CD14-positive monocyte (primary cell): ENCODE measurements around the gene MYO3B. TPM values are rescaled to one million over a fixed set of nuclear protein-coding genes. Genes with fewer than 3 reads are reported as not detected.

Source experiments
- DNase-seq, 3 donors: peaks; one replicate each; pipeline ENCODE4 v3.0.0-alpha.2; 2011 to 2022
- H2AFZ ChIP-seq: 2 replicates; pipeline ENCODE4 v1.6.0; 2012; ENCODE audit warnings: mild to moderate bottlenecking, low read depth, low read length, inconsistent platforms; ENCODE audit not compliant: insufficient read depth, poor library complexity, severe bottlenecking
- H3K27ac ChIP-seq, 2 donors: 1 replicate in 1 of 2; 2 replicates in 1 of 2; pipeline ENCODE4 v1.5.1; 2012 to 2013; ENCODE audit warnings: low read length in 2 of 2, control low read depth in 1 of 2, inconsistent platforms in 1 of 2, low read depth in 1 of 2, mild to moderate bottlenecking in 1 of 2
- H3K27me3 ChIP-seq, 2 donors: one replicate each; pipeline versions ENCODE4 v1.6.0 to v1.6.1; 2011 to 2013; ENCODE audit warnings: low read length in 2 of 2; ENCODE audit not compliant: control insufficient read depth in 2 of 2, insufficient read depth in 2 of 2
- H3K36me3 ChIP-seq, 2 donors: replicated peaks in 1 of 2; 1 replicate in 1 of 2; 2 replicates in 1 of 2; pipeline versions ENCODE4 v1.5.1 to v1.6.1; 2012 to 2013; ENCODE audit warnings: low read length in 2 of 2, control low read depth in 1 of 2, inconsistent platforms in 1 of 2, mild to moderate bottlenecking in 1 of 2; ENCODE audit not compliant: insufficient read depth in 2 of 2, control insufficient read depth in 1 of 2
- H3K4me1 ChIP-seq, 2 donors: 1 replicate in 1 of 2; 2 replicates in 1 of 2; pipeline versions ENCODE4 v1.5.1 to v1.6.1; 2012 to 2013; ENCODE audit warnings: low read length in 2 of 2, control low read depth in 1 of 2, inconsistent platforms in 1 of 2, mild to moderate bottlenecking in 1 of 2, moderate library complexity in 1 of 2; ENCODE audit not compliant: insufficient read depth in 2 of 2, control insufficient read depth in 1 of 2
- H3K4me2 ChIP-seq: replicated peaks from 2 replicates; pipeline ENCODE3; 2012; ENCODE audit warnings: low read length, moderate library complexity, mild to moderate bottlenecking; ENCODE audit not compliant: poor library complexity, severe bottlenecking; ENCODE audit errors: extremely low read depth
- H3K4me3 ChIP-seq, 3 experiments: fragments of 200-600 bp in 1 of 3; sonication (generic) in 1 of 3; replicated peaks in 1 of 3; 1 replicate in 2 of 3; 2 replicates in 1 of 3; pipeline ENCODE4 v1.5.1; 2011 to 2013; ENCODE audit warnings: low read length in 3 of 3, mild to moderate bottlenecking in 3 of 3, control low read depth in 2 of 3, low read depth in 2 of 3, inconsistent platforms in 1 of 3, moderate library complexity in 1 of 3
- H3K79me2 ChIP-seq: 2 replicates; pipeline ENCODE4 v1.6.0; 2012; ENCODE audit warnings: mild to moderate bottlenecking, control low read depth, inconsistent platforms, low read length, moderate library complexity; ENCODE audit not compliant: insufficient read depth
- H3K9ac ChIP-seq: 2 replicates; pipeline ENCODE4 v1.6.0; 2017; ENCODE audit warnings: low read length, mild to moderate bottlenecking; ENCODE audit not compliant: insufficient read depth, poor library complexity, severe bottlenecking
- H3K9me3 ChIP-seq, 2 donors: replicated peaks in 1 of 2; 1 replicate in 1 of 2; 2 replicates in 1 of 2; pipeline versions ENCODE4 v1.5.1 to v1.6.1; 2012 to 2013; ENCODE audit warnings: low read length in 2 of 2, control low read depth in 1 of 2; ENCODE audit not compliant: control insufficient read depth in 1 of 2, insufficient read depth in 1 of 2
- H4K20me1 ChIP-seq: 2 replicates; pipeline ENCODE4 v1.6.0; 2012; ENCODE audit warnings: mild to moderate bottlenecking, low read length, control low read depth, moderate library complexity; ENCODE audit not compliant: insufficient read depth
- H3K27ac Mint-ChIP-seq, 7 donors: one replicate each; pipeline ENCODE4 v1.8.0; 2020; ENCODE audit warnings: mild to moderate bottlenecking in 7 of 7, mixed read lengths in 7 of 7, moderate library complexity in 6 of 7, inconsistent platforms in 2 of 7
- H3K27me3 Mint-ChIP-seq, 3 donors: one replicate each; pipeline ENCODE4 v1.8.0; 2021 to 2022; ENCODE audit warnings: low read depth in 3 of 3, mild to moderate bottlenecking in 3 of 3, mixed read lengths in 3 of 3, moderate library complexity in 3 of 3, inconsistent platforms in 1 of 3
- H3K36me3 Mint-ChIP-seq, 2 donors: one replicate each; pipeline ENCODE4 v1.8.0; 2020; ENCODE audit warnings: mixed read lengths in 2 of 2, inconsistent platforms in 1 of 2, mild to moderate bottlenecking in 1 of 2
- H3K4me1 Mint-ChIP-seq: one replicate; pipeline ENCODE4 v1.8.0; 2020; ENCODE audit warnings: mild to moderate bottlenecking, mixed read lengths
- H3K4me3 Mint-ChIP-seq, 2 donors: one replicate each; pipeline ENCODE4 v1.8.0; 2020; ENCODE audit warnings: mild to moderate bottlenecking in 2 of 2, mixed read lengths in 2 of 2, moderate library complexity in 1 of 2
- H3K9me3 Mint-ChIP-seq, 7 donors: one replicate each; pipeline ENCODE4 v1.8.0; 2020 to 2022; ENCODE audit warnings: mixed read lengths in 7 of 7, mild to moderate bottlenecking in 6 of 7, moderate library complexity in 6 of 7, inconsistent platforms in 2 of 7
- CTCF ChIP-seq: fragments of 200-600 bp; IDR thresholded peaks from one replicate; pipeline ENCODE4 v1.8.0; 2022; ENCODE audit warnings: antibody characterized with exemption, mild to moderate bottlenecking
- WGBS: methylation state at CpG from one replicate; pipeline ENCODE4 v1.1.5; 2013; ENCODE audit warnings: missing lambda C conversion rate; ENCODE audit not compliant: insufficient coverage; 5-methylcytosine and 5-hydroxymethylcytosine counted together
- intact Hi-C, 2 donors: fragments of 100-400 bp; cut with micrococcal nuclease; formaldehyde crosslinking; loops; one replicate each; pipeline versions ENCODE4 v1.15.0 to v1.15.1; 2023
- polyA plus RNA-seq, 3 donors: library from polyadenylated mRNA; depleted of rRNA in 1 of 3; unstranded in 2 of 3; stranded (reverse) in 1 of 3; fragments of 300-500 nt in 2 of 3; fragments of >200 nt in 1 of 3; fragmentation: Illumina TruSeq in 2 of 3; gene quantifications; 1 replicate in 2 of 3; 2 replicates in 1 of 3; pipeline ENCODE4 v1.2.3, GENCODE V29; 2012 to 2021

MYO3B gene
- polyA plus RNA-seq, 3 donors = not detected

- Histone ChIP-seq H3K4me1 (no peaks in the 10 kb centered on the region), H3K79me2 (no peaks in the 10 kb centered on the region), H4K20me1 (no peaks in the 10 kb centered on the region), H3K4me3 (no peak overlapping the region), H3K27me3 (no peaks in the 10 kb centered on the region), H3K9me3 (peaks cover 0 to 3% of the 10 kb centered on the region in 2 donors), H3K9ac (no peak overlapping the region), H3K27ac (no peak overlapping the region), H3K4me2 (no peak overlapping the region), H3K36me3 (no peaks in the 10 kb centered on the region), H2AFZ (no peak overlapping the region)
- H3K4me3 Mint-ChIP-seq = no peak overlapping the region
- H3K27me3 Mint-ChIP-seq = peaks cover 2 to 3% (median 2%) of the 10 kb centered on the region in 3 donors
- H3K9me3 Mint-ChIP-seq = peaks cover 2 to 9% (median 7%) of the 10 kb centered on the region in 7 donors
- DNase-seq = no peak
- TF ChIP-seq CTCF = no peak
- intact Hi-C loops = no loop called here
- no peaks in the 10 kb centered on the region for H3K36me3 Mint-ChIP-seq
- 91% methylated on average over 4 of the region's 6 CpGs for WGBS
- no peak overlapping the region for H3K27ac Mint-ChIP-seq
- H3K4me1 Mint-ChIP-seq = no peaks in the 10 kb centered on the region
These were observed 297.9 kb downstream of the MYO3B start for GRCh38 chr2:170475878-170476277.

GRCh38 chr2:170477630-170478029, 299.7 kb downstream of the MYO3B start:
- peaks cover 0 to 5% (median 0%) of the 10 kb centered on the region in 7 donors for H3K9me3 Mint-ChIP-seq
- H3K36me3 ChIP-seq = no peaks in the 10 kb centered on the region
- no peaks in the 10 kb centered on the region for H3K4me1 Mint-ChIP-seq
- H4K20me1 ChIP-seq = no peaks in the 10 kb centered on the region
- H3K27me3 Mint-ChIP-seq = peaks cover 1 to 3% (median 2%) of the 10 kb centered on the region in 3 donors
- H3K36me3 Mint-ChIP-seq = no peaks in the 10 kb centered on the region
- H3K4me2 ChIP-seq = no peak overlapping the region
- H3K9ac ChIP-seq = no peak overlapping the region
- DNase-seq = no peak
- no peak overlapping the region for H3K27ac Mint-ChIP-seq
- H2AFZ ChIP-seq = no peak overlapping the region
- H3K27ac ChIP-seq = no peak overlapping the region
- TF ChIP-seq CTCF = no peak
- intact Hi-C loops = no loop called here
- no peaks in the 10 kb centered on the region for H3K79me2 ChIP-seq
- H3K9me3 ChIP-seq = no peaks in the 10 kb centered on the region
- H3K4me1 ChIP-seq = no peaks in the 10 kb centered on the region
- no peak overlapping the region for H3K4me3 Mint-ChIP-seq
- WGBS = no CpG with 5 or more reads among the region's 4 CpGs
- no peak overlapping the region for H3K4me3 ChIP-seq
- no peaks in the 10 kb centered on the region for H3K27me3 ChIP-seq
